ENCODE measurements around the gene TRABD2B. TPM values are rescaled to one million over a fixed set of nuclear protein-coding genes. Genes with fewer than 3 reads are reported as not detected.

The TRABD2B gene
- total and polyA plus RNA-seq, 7 donors: 0.08 to 0.76 (median 0.42) TPM

- no peak for ATAC-seq
- H3K36me3 ChIP-seq (ENCODE audit: insufficient read depth in 1 of 2, low read depth in 1 of 2): no peaks in the 10 kb centered on the region
- H3K27me3 ChIP-seq (ENCODE audit: insufficient read depth in 3 of 3, low read length in 2 of 3): peaks cover 0 to 5% (median 0%) of the 10 kb centered on the region in 3 donors
- no peaks in the 10 kb centered on the region for H3K9me3 ChIP-seq
- no peak overlapping the region for H3K27ac ChIP-seq
- H3K4me3 ChIP-seq: no peak overlapping the region
- 75 to 84% (median 82%) methylated on average over 6 to 9 of the region's 9 CpGs for WGBS, 3 donors
- H3K4me1 ChIP-seq: no peaks in the 10 kb centered on the region
- intact Hi-C loops (cut with DNase I): no loop called here
- peak in 1 of 2 donors; percentile 31 for DNase-seq
- no peak for TF ChIP-seq CTCF (IDR thresholded peaks at IDR 0.05)
These were observed 186.1 kb downstream of the TRABD2B start for GRCh38 chr1:47810964-47811682.

GRCh38 chr1:47809301-47810084 is 187.7 kb downstream of the TRABD2B start:
- ATAC-seq: no peak
- intact Hi-C loops (cut with DNase I): no loop called here
- Histone ChIP-seq H3K36me3 (ENCODE audit: insufficient read depth in 1 of 2, low read depth in 1 of 2) (no peaks in the 10 kb centered on the region), H3K4me1 (no peaks in the 10 kb centered on the region), H3K27ac (no peak overlapping the region), H3K4me3 (no peak overlapping the region), H3K9me3 (no peaks in the 10 kb centered on the region), H3K27me3 (ENCODE audit: insufficient read depth in 3 of 3, low read length in 2 of 3) (peaks cover 0 to 5% (median 0%) of the 10 kb centered on the region in 3 donors)
- WGBS, 3 donors: 43 to 58% (median 48%) methylated on average over 8 of the region's 8 CpGs
- DNase-seq: peak in 1 of 2 donors; percentile 28
- no peak for TF ChIP-seq CTCF (IDR thresholded peaks at IDR 0.05)

- TF ChIP-seq CTCF (IDR thresholded peaks at IDR 0.05): no peak
- Histone ChIP-seq H3K27me3 (ENCODE audit: insufficient read depth in 3 of 3, low read length in 2 of 3) (peaks cover 0 to 5% (median 0%) of the 10 kb centered on the region in 3 donors), H3K9me3 (no peaks in the 10 kb centered on the region), H3K4me1 (no peaks in the 10 kb centered on the region), H3K36me3 (ENCODE audit: insufficient read depth in 1 of 2, low read depth in 1 of 2) (no peaks in the 10 kb centered on the region), H3K4me3 (no peak overlapping the region), H3K27ac (no peak overlapping the region)
- ATAC-seq (no peak), DNase-seq (no peak)
- intact Hi-C loops (cut with DNase I): no loop called here
- whole genome bisulfite sequencing, 3 donors: 67 to 90% (median 80%) methylated on average over 2 of the region's 2 CpGs
These were observed 188.6 kb downstream of the TRABD2B start for GRCh38 chr1:47808612-47809011.

- Histone ChIP-seq H3K9me3 (no peaks in the 10 kb centered on the region), H3K27me3 (ENCODE audit: insufficient read depth in 3 of 3, low read length in 2 of 3) (no peaks in the 10 kb centered on the region), H3K4me1 (no peaks in the 10 kb centered on the region), H3K27ac (no peak overlapping the region), H3K36me3 (ENCODE audit: insufficient read depth in 1 of 2, low read depth in 1 of 2) (no peaks in the 10 kb centered on the region), H3K4me3 (no peak overlapping the region)
- DNase-seq: no peak
- intact Hi-C loops (cut with DNase I): no loop called here
- WGBS, 3 donors: 25 to 34% (median 33%) methylated on average over 6 of the region's 6 CpGs
- ATAC-seq: no peak
- no peak for TF ChIP-seq CTCF (IDR thresholded peaks at IDR 0.05)
These were observed 191.2 kb downstream of the TRABD2B start for GRCh38 chr1:47805921-47806361.

All from psoas muscle (tissue), 8 donors.